ENCODE results near the gene OR2F1.

Gene OR2F1

GRCh38 chr7:143954544-143954943 lies at the start of gene OR2F1:
Gene OR2F1, plus strand, starts transcription at chr7:143954844. Its CDS starts 5,127 bp downstream, at chr7:143959971.
- DNase-seq (ENCODE audit: low read depth) = no peak

GRCh38 chr7:143905509-143905908 lies 49.1 kb upstream of the OR2F1 start:
- no peak for DNase-seq (ENCODE audit: low read depth)

- no peak for DNase-seq (ENCODE audit: low read depth)
Observed at GRCh38 chr7:143906151-143906550, 48.5 kb upstream of the OR2F1 start.

GRCh38 chr7:143906895-143907294 lies 47.7 kb upstream of the OR2F1 start:
- DNase-seq (ENCODE audit: low read depth) = no peak

GRCh38 chr7:143908120-143908519 lies 46.5 kb upstream of the OR2F1 start:
- DNase-seq (ENCODE audit: low read depth) = no peak

- DNase-seq (ENCODE audit: low read depth) = no peak
Observed at GRCh38 chr7:143909863-143910262, 44.8 kb upstream of the OR2F1 start.

- DNase-seq (ENCODE audit: low read depth) = no peak
Observed at GRCh38 chr7:143910473-143911248, 44.0 kb upstream of the OR2F1 start.

GRCh38 chr7:143913945-143914615 lies 40.6 kb upstream of the OR2F1 start:
- no peak for DNase-seq (ENCODE audit: low read depth)

GRCh38 chr7:143914938-143915652 lies 39.5 kb upstream of the OR2F1 start:
- DNase-seq (ENCODE audit: low read depth) = no peak

GRCh38 chr7:143924851-143925250 lies 29.8 kb upstream of the OR2F1 start:
- DNase-seq (ENCODE audit: low read depth) = no peak

- DNase-seq (ENCODE audit: low read depth) = no peak
Observed at GRCh38 chr7:143929224-143929920, 25.3 kb upstream of the OR2F1 start.

- DNase-seq (ENCODE audit: low read depth) = no peak
Observed at GRCh38 chr7:143931739-143932138, 22.9 kb upstream of the OR2F1 start.

GRCh38 chr7:143934526-143935325 lies 19.9 kb upstream of the OR2F1 start, which contains the start of gene OR2F2:
Gene OR2F2, plus strand, starts transcription at chr7:143935233. Its CDS starts 0 bp downstream, at chr7:143935233.
- no peak for DNase-seq (ENCODE audit: low read depth)

GRCh38 chr7:143936087-143937009 lies 18.3 kb upstream of the OR2F1 start:
- no peak for DNase-seq (ENCODE audit: low read depth)

- DNase-seq (ENCODE audit: low read depth) = no peak
Observed at GRCh38 chr7:143938379-143939243, 16.0 kb upstream of the OR2F1 start.

GRCh38 chr7:143945423-143945822 lies 9.2 kb upstream of the OR2F1 start:
- DNase-seq (ENCODE audit: low read depth) = no peak

GRCh38 chr7:143947111-143947510 lies 7.5 kb upstream of the OR2F1 start:
- DNase-seq (ENCODE audit: low read depth) = no peak

GRCh38 chr7:143948733-143949132 lies 5.9 kb upstream of the OR2F1 start:
- no peak for DNase-seq (ENCODE audit: low read depth)

- DNase-seq (ENCODE audit: low read depth) = no peak
Observed at GRCh38 chr7:143953421-143953820, 1.2 kb upstream of the OR2F1 start.
